ENCODE data around the gene TRIM49C. TPM values are rescaled to one million over a fixed set of nuclear protein-coding genes. Genes with fewer than 3 reads are reported as not detected.
A peak's percentile ranks its signal among the peaks of the same experiment; 100 is the strongest.
"Not testable (repeated sequence)": the region's sequence is repeated elsewhere in the genome, so short reads cannot be mapped to it uniquely, and the experiment has no call there.

The TRIM49C gene
- not detected for total RNA-seq

GRCh38 chr11:90030806-90031205 is at the start of gene TRIM49C:
Gene TRIM49C (plus strand): TSS chr11:90031106. CDS start chr11:90035212, 4,106 bp downstream.
- H3K27ac Mint-ChIP-seq; ATAC-seq (ENCODE audit: low read depth); POLR2A ChIA-PET; H3K9me3 Mint-ChIP-seq; H3K4me3 Mint-ChIP-seq; H3K36me3 Mint-ChIP-seq; H3K4me1 Mint-ChIP-seq; DNase-seq; H3K27me3 Mint-ChIP-seq: not testable (repeated sequence)

GRCh38 chr11:90024184-90024583 is 6.7 kb upstream of the TRIM49C start:
- H3K9me3 Mint-ChIP-seq; POLR2A ChIA-PET; H3K4me3 Mint-ChIP-seq; H3K36me3 Mint-ChIP-seq; H3K4me1 Mint-ChIP-seq; H3K27ac Mint-ChIP-seq; H3K27me3 Mint-ChIP-seq; ATAC-seq (ENCODE audit: low read depth); DNase-seq: not testable (repeated sequence)

- H3K4me1 Mint-ChIP-seq; H3K4me3 Mint-ChIP-seq; H3K27me3 Mint-ChIP-seq; POLR2A ChIA-PET; H3K27ac Mint-ChIP-seq; H3K9me3 Mint-ChIP-seq; H3K36me3 Mint-ChIP-seq; ATAC-seq (ENCODE audit: low read depth): not testable (repeated sequence)
- DNase-seq = peak; percentile 22
These were observed 20.8 kb downstream of the TRIM49C start for GRCh38 chr11:90051591-90052209.

- DNase-seq; H3K27ac Mint-ChIP-seq; H3K4me3 Mint-ChIP-seq; ATAC-seq (ENCODE audit: low read depth); H3K9me3 Mint-ChIP-seq; H3K4me1 Mint-ChIP-seq; H3K27me3 Mint-ChIP-seq; POLR2A ChIA-PET; H3K36me3 Mint-ChIP-seq: not testable (repeated sequence)
These were observed 21.4 kb downstream of the TRIM49C start for GRCh38 chr11:90052311-90052710.

- H3K27me3 Mint-ChIP-seq; H3K4me3 Mint-ChIP-seq; H3K9me3 Mint-ChIP-seq; DNase-seq; ATAC-seq (ENCODE audit: low read depth); POLR2A ChIA-PET; H3K4me1 Mint-ChIP-seq; H3K27ac Mint-ChIP-seq; H3K36me3 Mint-ChIP-seq: not testable (repeated sequence)
These were observed 22.6 kb downstream of the TRIM49C start for GRCh38 chr11:90053545-90053944.

GRCh38 chr11:90085650-90086049 is 54.7 kb downstream of the TRIM49C start, which contains the start of gene UBTFL1:
Gene UBTFL1 (plus strand): TSS chr11:90085950. CDS start chr11:90085950, 0 bp downstream.
- DNase-seq; H3K27ac Mint-ChIP-seq; H3K27me3 Mint-ChIP-seq; ATAC-seq (ENCODE audit: low read depth); H3K4me3 Mint-ChIP-seq; H3K4me1 Mint-ChIP-seq; H3K9me3 Mint-ChIP-seq; H3K36me3 Mint-ChIP-seq; POLR2A ChIA-PET: not testable (repeated sequence)

GRCh38 chr11:90088731-90089130 is 57.8 kb downstream of the TRIM49C start:
- H3K4me1 Mint-ChIP-seq; H3K36me3 Mint-ChIP-seq; POLR2A ChIA-PET; H3K9me3 Mint-ChIP-seq; H3K27ac Mint-ChIP-seq; H3K27me3 Mint-ChIP-seq; H3K4me3 Mint-ChIP-seq; ATAC-seq (ENCODE audit: low read depth); DNase-seq: not testable (repeated sequence)

Other genes starting within 250 kb of the TRIM49C start
- not detected for gene TRIM49, start 222.5 kb upstream of the TRIM49C start, total RNA-seq
- gene TRIM64B, start 152.6 kb upstream of the TRIM49C start, total RNA-seq = not detected
- gene TRIM49D1, start 108.9 kb upstream of the TRIM49C start, total RNA-seq = not detected
- not detected for gene TRIM49D2, start 107.0 kb upstream of the TRIM49C start, total RNA-seq
- gene TRIM64, start 65.1 kb upstream of the TRIM49C start, total RNA-seq = not detected
- gene UBTFL1, start 54.8 kb downstream of the TRIM49C start, total RNA-seq = not detected
- not detected for gene NAALAD2, start 103.6 kb downstream of the TRIM49C start, total RNA-seq
- gene CHORDC1, start 191.9 kb downstream of the TRIM49C start, total RNA-seq = 10 to 100 TPM; 46.7 to 55.4 TPM